Measurements from ENCODE around the gene PDIA5. TPM values are rescaled to one million over a fixed set of nuclear protein-coding genes. Genes with fewer than 3 reads are reported as not detected.

The PDIA5 gene
- total and polyA plus RNA-seq, 2 of the 4 experiments (the other 2 are of a cell fraction), result 19.4 to 42.0 TPM

DNA sequence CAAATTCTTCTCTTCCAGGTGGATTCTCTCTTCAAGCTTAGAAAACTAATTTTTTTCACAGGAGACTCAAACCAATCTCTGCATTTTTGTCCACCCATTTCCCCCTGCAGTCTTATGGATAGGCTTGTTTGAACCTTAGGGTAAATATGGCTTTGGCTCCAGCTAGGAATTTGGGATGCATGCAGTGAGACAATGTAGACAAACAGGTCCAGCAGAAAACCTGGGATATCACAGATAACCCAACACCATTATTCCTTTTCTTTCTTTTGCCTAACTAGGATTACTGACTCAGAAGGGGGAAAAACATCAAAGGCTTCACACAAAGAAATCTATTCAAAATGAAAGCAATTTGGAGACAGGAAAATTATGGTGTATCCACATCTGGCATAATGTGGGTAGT is 28.1 kb upstream of the PDIA5 start:
- Histone ChIP-seq H2AK9ac (replicated peaks; ENCODE audit: low read depth, low read length, poor library complexity) (no peak overlapping the region), H3K4me1 (ENCODE audit: control insufficient read depth, insufficient read depth, low read length) (no peaks in the 10 kb centered on the region; the same call in 1 of the 2 replicates), H2BK15ac (ENCODE audit: low read depth, low read length) (no peak overlapping the region), H3K9me1 (ENCODE audit: insufficient read depth, low read length) (0 out of 2 replicates have a peak, but pooled peaks cover 2% of the 10 kb centered on the region), H4K20me1 (ENCODE audit: insufficient read depth, low read length) (no peaks in the 10 kb centered on the region), H3K23ac (ENCODE audit: low read depth, low read length) (no peak overlapping the region), H4K91ac (ENCODE audit: insufficient read depth, low read depth, low read length) (no peak overlapping the region), H3K4ac (ENCODE audit: low read depth, low read length) (no peak overlapping the region), H2AK5ac (ENCODE audit: low read depth, low read length) (no peak overlapping the region), H3K9me3 (ENCODE audit: control insufficient read depth, insufficient read depth, low read length) (no peaks in the 10 kb centered on the region), H2AFZ (replicated peaks; ENCODE audit: low read length, poor library complexity) (no peak overlapping the region), H4K8ac (ENCODE audit: low read depth in 2 of 2, low read length in 2 of 2) (no peak overlapping the region), H2BK120ac (ENCODE audit: low read depth, low read length) (no peak overlapping the region), H3K36me3 (ENCODE audit: control insufficient read depth, insufficient read depth, low read length) (no peaks in the 10 kb centered on the region), H3K9ac (ENCODE audit: low read depth, low read length) (no peak overlapping the region), H3K27me3 (ENCODE audit: control insufficient read depth, insufficient read depth, low read length) (peaks cover 76% of the 10 kb centered on the region), H3K18ac (ENCODE audit: low read depth, low read length) (no peak overlapping the region), H3K56ac (ENCODE audit: extremely low read depth, insufficient read depth, low read length) (no peak overlapping the region), H3K27ac (ENCODE audit: insufficient read depth, low read length) (no peak overlapping the region), H3K79me1 (ENCODE audit: low read depth in 1 of 2, low read length in 2 of 2) (no peaks in the 10 kb centered on the region), H3K4me3 (ENCODE audit: insufficient read depth, low read depth, low read length) (no peak overlapping the region), H2BK20ac (ENCODE audit: low read depth, low read length) (no peak overlapping the region), H3K4me2 (ENCODE audit: low read depth, low read length) (no peak overlapping the region), H2BK5ac (ENCODE audit: low read depth, low read length, poor library complexity, severe bottlenecking) (no peak overlapping the region), H4K5ac (ENCODE audit: low read depth, low read length) (no peak overlapping the region), H3K14ac (replicated peaks; ENCODE audit: low read depth, low read length) (no peak overlapping the region)
- in situ Hi-C loops (cut with MboI; ENCODE audit: low sequenced_read_pairs), result no loop called here
- POLR2A ChIA-PET (ENCODE audit: unreplicated experiment), result interaction anchor here (0.6 kb wide), 1 partner anchor 9 kb away, joined by 4 read pairs; no protein-coding TSS in a partner anchor
- CTCF ChIA-PET, result no interaction called here
- intact Hi-C loops (cut with micrococcal nuclease), result no loop called here
- BruUV-seq (replicated peaks), result no TSS peak
- DNase-seq (no peak), ATAC-seq (ENCODE audit: low read depth) (no peak)
- no peak for TF ChIP-seq FOS (IDR thresholded peaks at IDR 0.05; ENCODE audit: low read depth, low read length)
- no peak for TF ChIP-seq RAD21 (IDR thresholded peaks at IDR 0.05; ENCODE audit: low read length)
- no peak for TF ChIP-seq CEBPB (IDR thresholded peaks at IDR 0.05; ENCODE audit: low read depth, low read length)
- TF ChIP-seq, protein P1, sequence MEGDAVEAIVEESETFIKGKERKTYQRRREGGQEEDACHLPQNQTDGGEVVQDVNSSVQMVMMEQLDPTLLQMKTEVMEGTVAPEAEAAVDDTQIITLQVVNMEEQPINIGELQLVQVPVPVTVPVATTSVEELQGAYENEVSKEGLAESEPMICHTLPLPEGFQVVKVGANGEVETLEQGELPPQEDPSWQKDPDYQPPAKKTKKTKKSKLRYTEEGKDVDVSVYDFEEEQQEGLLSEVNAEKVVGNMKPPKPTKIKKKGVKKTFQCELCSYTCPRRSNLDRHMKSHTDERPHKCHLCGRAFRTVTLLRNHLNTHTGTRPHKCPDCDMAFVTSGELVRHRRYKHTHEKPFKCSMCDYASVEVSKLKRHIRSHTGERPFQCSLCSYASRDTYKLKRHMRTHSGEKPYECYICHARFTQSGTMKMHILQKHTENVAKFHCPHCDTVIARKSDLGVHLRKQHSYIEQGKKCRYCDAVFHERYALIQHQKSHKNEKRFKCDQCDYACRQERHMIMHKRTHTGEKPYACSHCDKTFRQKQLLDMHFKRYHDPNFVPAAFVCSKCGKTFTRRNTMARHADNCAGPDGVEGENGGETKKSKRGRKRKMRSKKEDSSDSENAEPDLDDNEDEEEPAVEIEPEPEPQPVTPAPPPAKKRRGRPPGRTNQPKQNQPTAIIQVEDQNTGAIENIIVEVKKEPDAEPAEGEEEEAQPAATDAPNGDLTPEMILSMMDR (conservative IDR thresholded peaks at IDR 0.05; ENCODE audit: low read depth, low read length), result no peak
- TF ChIP-seq NFE2L2 (IDR thresholded peaks at IDR 0.05; ENCODE audit: low read depth, low read length), result no peak
- TF ChIP-seq MXI1 (IDR thresholded peaks at IDR 0.05; ENCODE audit: borderline replicate concordance, low read depth, low read length), result no peak
- no peak for TF ChIP-seq RCOR1 (IDR thresholded peaks at IDR 0.05; ENCODE audit: insufficient replicate concordance, low read length)
- TF ChIP-seq RFX5 (IDR thresholded peaks at IDR 0.05; ENCODE audit: low read depth, low read length), result no peak
- no peak for TF ChIP-seq BHLHE40 (IDR thresholded peaks at IDR 0.05; ENCODE audit: low read depth, low read length)
- TF ChIP-seq, protein P2, sequence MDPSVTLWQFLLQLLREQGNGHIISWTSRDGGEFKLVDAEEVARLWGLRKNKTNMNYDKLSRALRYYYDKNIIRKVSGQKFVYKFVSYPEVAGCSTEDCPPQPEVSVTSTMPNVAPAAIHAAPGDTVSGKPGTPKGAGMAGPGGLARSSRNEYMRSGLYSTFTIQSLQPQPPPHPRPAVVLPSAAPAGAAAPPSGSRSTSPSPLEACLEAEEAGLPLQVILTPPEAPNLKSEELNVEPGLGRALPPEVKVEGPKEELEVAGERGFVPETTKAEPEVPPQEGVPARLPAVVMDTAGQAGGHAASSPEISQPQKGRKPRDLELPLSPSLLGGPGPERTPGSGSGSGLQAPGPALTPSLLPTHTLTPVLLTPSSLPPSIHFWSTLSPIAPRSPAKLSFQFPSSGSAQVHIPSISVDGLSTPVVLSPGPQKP (IDR thresholded peaks at IDR 0.05; ENCODE audit: borderline replicate concordance, low read depth, low read length), result no peak
- TF ChIP-seq CHD1 (IDR thresholded peaks at IDR 0.05; ENCODE audit: low read depth, low read length), result no peak
- no peak for TF ChIP-seq MAZ (IDR thresholded peaks at IDR 0.05; ENCODE audit: borderline replicate concordance, low read depth, low read length)
- TF ChIP-seq MAFK (IDR thresholded peaks at IDR 0.05; ENCODE audit: low read depth, low read length), result no peak
- no peak for TF ChIP-seq SMC3 (IDR thresholded peaks at IDR 0.05; ENCODE audit: low read depth, low read length)
- dilution Hi-C loops (cut with HindIII; ENCODE audit: low sequenced_read_pairs, unreplicated experiment), result no loop called here
